C4-2B (cell line): ENCODE measurements around the gene ST6GALNAC2.

Experiments
- ZFX ChIP-seq: fragments of 450-650 bp; IDR thresholded peaks from 2 replicates; pipeline ENCODE4 v1.6.1; 2017
- TF ChIP-seq, protein P1 (sequence below): fragments of 450-650 bp; conservative IDR thresholded peaks from 2 replicates; pipeline ENCODE4 v1.5.1; 2017; ENCODE audit warnings: mild to moderate bottlenecking

GRCh38 chr17:76541739-76542454 is 43.8 kb downstream of the ST6GALNAC2 start:
- TF ChIP-seq, protein P1, sequence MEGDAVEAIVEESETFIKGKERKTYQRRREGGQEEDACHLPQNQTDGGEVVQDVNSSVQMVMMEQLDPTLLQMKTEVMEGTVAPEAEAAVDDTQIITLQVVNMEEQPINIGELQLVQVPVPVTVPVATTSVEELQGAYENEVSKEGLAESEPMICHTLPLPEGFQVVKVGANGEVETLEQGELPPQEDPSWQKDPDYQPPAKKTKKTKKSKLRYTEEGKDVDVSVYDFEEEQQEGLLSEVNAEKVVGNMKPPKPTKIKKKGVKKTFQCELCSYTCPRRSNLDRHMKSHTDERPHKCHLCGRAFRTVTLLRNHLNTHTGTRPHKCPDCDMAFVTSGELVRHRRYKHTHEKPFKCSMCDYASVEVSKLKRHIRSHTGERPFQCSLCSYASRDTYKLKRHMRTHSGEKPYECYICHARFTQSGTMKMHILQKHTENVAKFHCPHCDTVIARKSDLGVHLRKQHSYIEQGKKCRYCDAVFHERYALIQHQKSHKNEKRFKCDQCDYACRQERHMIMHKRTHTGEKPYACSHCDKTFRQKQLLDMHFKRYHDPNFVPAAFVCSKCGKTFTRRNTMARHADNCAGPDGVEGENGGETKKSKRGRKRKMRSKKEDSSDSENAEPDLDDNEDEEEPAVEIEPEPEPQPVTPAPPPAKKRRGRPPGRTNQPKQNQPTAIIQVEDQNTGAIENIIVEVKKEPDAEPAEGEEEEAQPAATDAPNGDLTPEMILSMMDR: no peak
- TF ChIP-seq ZFX: no peak
